Activated CD4-positive, alpha-beta memory T cell treated with anti-CD3 and anti-CD28 coated beads, Interleukin-2, amount 10 ng/mL, durations not matched to agents 7 days and 5 days (primary cell): ENCODE data around the gene GPR15LG. TPM values are rescaled to one million over a fixed set of nuclear protein-coding genes. Genes with fewer than 3 reads are reported as not detected.

ENCODE experiments used
- CTCF ChIA-PET: fragments of 350-600 bp; sonication (Branson Sonifier 250); formaldehyde crosslinking; loops from one replicate; lab custom pipeline; 2021; ENCODE audit warnings: antibody characterized with exemption, inconsistent platforms; lab: Charles Lee
- POLR2A ChIA-PET: fragments of 350-600 bp; sonication (Branson Sonifier 250); formaldehyde crosslinking; loops from one replicate; lab custom pipeline; 2021; ENCODE audit warnings: antibody characterized with exemption; lab: Charles Lee
- DNase-seq: peaks from one replicate; pipeline ENCODE4 v3.0.0-alpha.2; 2020
- H3K27ac Mint-ChIP-seq: one replicate; pipeline ENCODE4 v1.8.0; 2021; ENCODE audit warnings: mild to moderate bottlenecking, mixed read lengths
- H3K27me3 Mint-ChIP-seq: one replicate; pipeline ENCODE4 v1.8.0; 2021; ENCODE audit warnings: mixed read lengths
- H3K36me3 Mint-ChIP-seq: one replicate; pipeline ENCODE4 v1.8.0; 2021; ENCODE audit warnings: low read depth, mixed read lengths
- H3K4me1 Mint-ChIP-seq: one replicate; pipeline ENCODE4 v1.8.0; 2021; ENCODE audit warnings: mixed read lengths
- H3K4me3 Mint-ChIP-seq: one replicate; pipeline ENCODE4 v1.8.0; 2021; ENCODE audit warnings: mild to moderate bottlenecking, mixed read lengths
- H3K9me3 Mint-ChIP-seq: one replicate; pipeline ENCODE4 v1.8.0; 2021; ENCODE audit warnings: mixed read lengths
- total RNA-seq, 2 experiments: library from RNA; stranded (reverse); gene quantifications; one replicate each; pipeline ENCODE4 v1.2.3, GENCODE V29; 2021

Gene GPR15LG
- total RNA-seq, 2 experiments from 2014 or later = not detected

GRCh38 chr10:84213076-84213475 is 39.5 kb downstream of the GPR15LG start:
- POLR2A ChIA-PET = no interaction called here
- no peaks in the 10 kb centered on the region for H3K36me3 Mint-ChIP-seq
- CTCF ChIA-PET = interaction anchor here (1.7 to 6.1 kb wide), 2 partner anchors 65 to 324 kb away, joined by 4 to 40 read pairs; no protein-coding TSS in a partner anchor
- no peaks in the 10 kb centered on the region for H3K4me1 Mint-ChIP-seq
- no peak overlapping the region for H3K27ac Mint-ChIP-seq
- peaks cover 4% of the 10 kb centered on the region for H3K27me3 Mint-ChIP-seq
- no peak overlapping the region for H3K4me3 Mint-ChIP-seq
- no peaks in the 10 kb centered on the region for H3K9me3 Mint-ChIP-seq
- DNase-seq = no peak

DNA sequence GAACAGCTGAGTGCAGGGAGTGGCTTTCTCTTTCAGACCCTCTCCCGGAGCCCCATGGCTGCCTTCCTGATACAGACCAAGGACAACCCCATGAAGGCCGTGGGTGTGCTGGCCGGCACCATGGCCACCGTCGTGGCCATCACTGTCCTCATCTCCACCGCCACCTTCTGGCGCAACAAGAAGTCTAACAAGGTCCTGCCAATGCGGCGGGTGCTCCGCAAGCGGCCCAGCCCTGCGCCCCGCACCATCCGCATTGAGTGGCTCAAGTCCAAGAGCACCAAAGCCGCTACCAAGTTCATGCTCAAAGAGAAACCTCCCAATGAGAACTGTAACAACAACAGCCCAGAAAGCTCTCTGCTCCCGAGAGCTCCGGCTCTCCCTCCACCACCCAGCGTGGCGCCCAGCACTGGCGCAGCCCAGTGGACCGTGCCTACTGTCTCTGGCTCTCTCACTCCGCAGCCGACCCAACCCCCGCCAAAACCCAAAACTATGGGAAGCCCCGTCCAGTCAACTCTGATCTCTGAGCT is 40.5 kb downstream of the GPR15LG start:
- no peaks in the 10 kb centered on the region for H3K27me3 Mint-ChIP-seq
- CTCF ChIA-PET = interaction anchor here (0.6 to 6.1 kb wide), 9 partner anchors 8 to 426 kb away, joined by 3 to 40 read pairs (median 4); partner anchors contain the start of gene GHITM
- DNase-seq = no peak
- no peak overlapping the region for H3K27ac Mint-ChIP-seq
- H3K4me3 Mint-ChIP-seq = no peak overlapping the region
- no peaks in the 10 kb centered on the region for H3K4me1 Mint-ChIP-seq
- H3K36me3 Mint-ChIP-seq = no peaks in the 10 kb centered on the region
- H3K9me3 Mint-ChIP-seq = no peaks in the 10 kb centered on the region
- POLR2A ChIA-PET = no interaction called here

GRCh38 chr10:84214612-84215235 is 41.1 kb downstream of the GPR15LG start:
- ChIA-PET CTCF (interaction anchor here (0.7 to 6.1 kb wide), 8 partner anchors 8 to 323 kb away, joined by 3 to 40 read pairs (median 4); partner anchors contain the start of gene GHITM), POLR2A (no interaction called here)
- DNase-seq = peak; percentile 55
- no peaks in the 10 kb centered on the region for H3K27me3 Mint-ChIP-seq
- no peaks in the 10 kb centered on the region for H3K4me1 Mint-ChIP-seq
- H3K4me3 Mint-ChIP-seq = no peak overlapping the region
- no peak overlapping the region for H3K27ac Mint-ChIP-seq
- peaks cover 5% of the 10 kb centered on the region for H3K9me3 Mint-ChIP-seq
- no peaks in the 10 kb centered on the region for H3K36me3 Mint-ChIP-seq

DNA sequence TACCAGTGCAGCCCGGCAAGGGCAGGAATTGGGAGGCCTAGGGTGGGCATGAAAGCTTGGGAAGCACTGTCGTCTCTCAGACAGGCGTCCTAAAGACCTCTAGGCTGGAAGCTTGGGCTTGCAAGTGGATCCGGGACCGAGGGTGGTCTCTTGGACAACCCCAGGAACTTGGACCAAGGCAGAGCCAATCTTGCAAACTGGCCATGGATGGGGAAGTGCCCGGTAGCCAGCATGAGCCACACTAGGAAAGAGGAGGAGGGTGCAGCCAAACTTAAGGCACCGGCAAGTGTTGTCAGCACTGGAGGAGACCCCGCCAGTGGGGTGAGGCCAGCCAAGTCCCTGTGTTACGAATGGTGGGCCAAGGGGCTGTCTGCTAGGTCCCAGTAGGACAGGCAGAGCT is 43.2 kb downstream of the GPR15LG start:
- CTCF ChIA-PET = interaction anchor here (1.2 kb wide), 1 partner anchor 69 kb away, joined by 4 read pairs; no protein-coding TSS in a partner anchor
- POLR2A ChIA-PET = no interaction called here
- DNase-seq = no peak
- Mint-ChIP-seq H3K27me3 (no peaks in the 10 kb centered on the region), H3K4me1 (no peaks in the 10 kb centered on the region), H3K27ac (no peak overlapping the region), H3K4me3 (no peak overlapping the region), H3K9me3 (peaks cover 6% of the 10 kb centered on the region), H3K36me3 (no peaks in the 10 kb centered on the region)

DNA sequence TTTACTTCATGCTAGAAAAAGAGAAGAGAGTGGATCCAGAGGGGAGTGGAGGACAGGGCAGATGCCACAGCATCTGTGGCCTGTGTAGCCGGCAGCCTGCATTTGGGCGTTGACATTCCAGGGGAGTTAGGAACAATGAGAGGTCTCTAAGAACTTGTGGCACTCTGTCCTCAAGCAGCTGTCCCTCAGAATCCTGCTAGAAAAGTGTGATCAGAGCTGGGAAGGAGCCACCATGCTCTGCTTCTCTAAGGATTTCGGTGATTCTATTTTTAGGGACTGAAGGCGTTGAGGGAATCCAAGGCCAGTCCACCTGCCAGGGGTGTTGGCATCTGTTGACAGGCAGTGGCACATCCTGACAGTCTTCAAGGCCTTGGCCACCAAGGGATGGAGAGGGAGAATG is 44.1 kb downstream of the GPR15LG start:
- ChIA-PET CTCF (interaction anchor here (1.2 kb wide), 1 partner anchor 70 kb away, joined by 4 read pairs; no protein-coding TSS in a partner anchor), POLR2A (no interaction called here)
- no peak for DNase-seq

DNA sequence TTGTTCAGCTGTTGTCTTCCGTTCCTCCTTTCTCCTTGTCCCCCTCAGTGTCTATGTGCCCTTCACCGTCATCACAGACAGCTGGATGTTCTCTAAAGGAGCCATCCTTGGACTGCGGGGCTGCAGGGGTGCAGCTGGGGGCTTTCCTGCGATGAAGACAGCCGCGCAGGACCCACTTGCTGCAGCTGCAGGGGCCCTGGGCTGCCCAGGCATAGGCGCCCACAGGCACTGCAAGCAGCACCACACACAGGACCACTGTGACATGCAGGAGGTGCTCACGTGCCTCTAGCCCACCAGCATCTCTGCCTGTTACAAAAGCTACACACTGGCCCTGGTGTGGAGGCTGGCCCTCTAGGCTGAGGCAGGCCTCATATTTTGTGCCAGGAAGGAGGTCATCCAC is 48.3 kb downstream of the GPR15LG start:
- no peaks in the 10 kb centered on the region for H3K4me1 Mint-ChIP-seq
- H3K4me3 Mint-ChIP-seq = no peak overlapping the region
- no peak for DNase-seq
- H3K36me3 Mint-ChIP-seq = no peaks in the 10 kb centered on the region
- ChIA-PET CTCF (no interaction called here), POLR2A (no interaction called here)
- H3K9me3 Mint-ChIP-seq = peaks cover 6% of the 10 kb centered on the region
- peaks cover 2% of the 10 kb centered on the region for H3K27me3 Mint-ChIP-seq
- H3K27ac Mint-ChIP-seq = no peak overlapping the region

More for the DNA sequence above, 44.1 kb downstream of the GPR15LG start:
- Mint-ChIP-seq H3K36me3 (no peaks in the 10 kb centered on the region), H3K27me3 (no peaks in the 10 kb centered on the region), H3K27ac (no peak overlapping the region), H3K4me3 (no peak overlapping the region), H3K9me3 (peaks cover 6% of the 10 kb centered on the region), H3K4me1 (no peaks in the 10 kb centered on the region)

DNA sequence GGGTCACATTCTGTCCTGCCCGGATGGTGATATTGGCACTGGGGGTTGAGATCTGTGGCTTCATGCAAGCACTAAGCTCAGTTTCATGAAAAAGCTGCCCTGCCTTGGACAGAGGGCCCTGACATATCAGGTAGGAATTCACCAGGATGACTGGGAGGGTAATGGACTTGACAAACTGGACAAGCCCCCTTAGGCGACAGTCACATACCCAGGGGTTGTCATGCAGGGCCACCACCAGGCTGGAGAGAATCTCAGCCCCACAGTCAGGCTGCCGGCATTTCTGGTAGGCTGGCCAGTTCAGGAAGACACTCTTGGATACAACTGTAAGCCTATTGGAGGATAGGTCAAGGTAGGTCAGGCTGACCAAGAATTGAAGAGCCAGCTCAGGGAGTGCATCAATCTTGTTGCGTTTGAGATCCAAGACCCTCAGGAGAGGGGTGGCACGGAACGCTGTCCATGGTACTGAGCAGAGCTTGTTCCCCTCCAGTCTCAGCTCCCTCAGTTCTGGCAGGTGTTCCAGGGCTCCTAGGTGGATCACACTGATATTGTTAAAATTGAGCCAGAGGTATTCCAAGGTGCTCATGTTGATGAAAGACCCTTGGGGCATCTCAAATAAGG is 50.9 kb downstream of the GPR15LG start:
- Mint-ChIP-seq H3K27me3 (peaks cover 14% of the 10 kb centered on the region), H3K36me3 (no peaks in the 10 kb centered on the region), H3K27ac (no peak overlapping the region), H3K4me1 (no peaks in the 10 kb centered on the region), H3K9me3 (peaks cover 2% of the 10 kb centered on the region), H3K4me3 (no peak overlapping the region)
- ChIA-PET CTCF (no interaction called here), POLR2A (no interaction called here)
- no peak for DNase-seq

GRCh38 chr10:84225427-84226173 is 52.0 kb downstream of the GPR15LG start, which contains the start of gene LRIT2:
LRIT2 (minus strand) TSS chr10:84225544; CDS start chr10:84225520, 24 bp downstream.
- Mint-ChIP-seq H3K9me3 (no peaks in the 10 kb centered on the region), H3K4me3 (no peak within 1 kb of the TSS), H3K36me3 (no peaks in the 10 kb centered on the region), H3K4me1 (no peaks in the 10 kb centered on the region), H3K27ac (no peak within 1 kb of the TSS), H3K27me3 (peaks cover 15% of the 10 kb centered on the region)
- DNase-seq = no peak
- POLR2A ChIA-PET = no interaction called here
- CTCF ChIA-PET = no interaction called here

DNA sequence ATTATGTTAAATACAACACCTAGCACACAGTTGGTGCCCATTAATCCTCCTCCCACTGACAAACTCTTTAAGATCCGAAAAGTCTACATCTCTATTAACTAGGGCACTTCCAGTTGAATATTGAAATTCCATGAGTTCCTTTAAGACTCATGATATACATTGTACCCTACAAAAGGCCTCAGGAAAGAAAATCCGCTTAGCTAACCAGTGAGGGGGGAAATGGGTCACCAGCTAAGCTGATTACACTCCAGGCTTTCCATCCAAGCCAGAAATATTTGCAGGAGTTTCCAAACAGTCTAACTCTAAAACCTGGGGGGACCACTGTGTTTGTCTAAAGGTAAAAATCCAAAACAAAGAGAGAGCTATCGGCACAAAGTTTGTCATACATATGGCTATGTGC is 53.0 kb downstream of the GPR15LG start:
- Mint-ChIP-seq H3K27ac (no peak overlapping the region), H3K36me3 (no peaks in the 10 kb centered on the region), H3K27me3 (peaks cover 15% of the 10 kb centered on the region), H3K4me3 (no peak overlapping the region), H3K4me1 (no peaks in the 10 kb centered on the region), H3K9me3 (no peaks in the 10 kb centered on the region)
- ChIA-PET CTCF (no interaction called here), POLR2A (no interaction called here)
- no peak for DNase-seq

- DNase-seq = no peak
- no peaks in the 10 kb centered on the region for H3K36me3 Mint-ChIP-seq
- ChIA-PET POLR2A (no interaction called here), CTCF (no interaction called here)
- H3K4me3 Mint-ChIP-seq = no peak overlapping the region
- H3K4me1 Mint-ChIP-seq = no peaks in the 10 kb centered on the region
- no peak overlapping the region for H3K27ac Mint-ChIP-seq
- peaks cover 15% of the 10 kb centered on the region for H3K27me3 Mint-ChIP-seq
- H3K9me3 Mint-ChIP-seq = no peaks in the 10 kb centered on the region
Measured at GRCh38 chr10:84227810-84228209, 54.2 kb downstream of the GPR15LG start.

GRCh38 chr10:84230359-84230758 is 56.8 kb downstream of the GPR15LG start:
- Mint-ChIP-seq H3K4me1 (no peaks in the 10 kb centered on the region), H3K27me3 (peaks cover 15% of the 10 kb centered on the region), H3K9me3 (no peaks in the 10 kb centered on the region), H3K27ac (no peak overlapping the region), H3K4me3 (no peak overlapping the region), H3K36me3 (no peaks in the 10 kb centered on the region)
- CTCF ChIA-PET = no interaction called here
- POLR2A ChIA-PET = no interaction called here
- DNase-seq = no peak

- POLR2A ChIA-PET = no interaction called here
- Mint-ChIP-seq H3K4me3 (no peak overlapping the region), H3K27me3 (peaks cover 13% of the 10 kb centered on the region), H3K36me3 (no peaks in the 10 kb centered on the region), H3K4me1 (no peaks in the 10 kb centered on the region), H3K27ac (no peak overlapping the region), H3K9me3 (no peaks in the 10 kb centered on the region)
- no peak for DNase-seq
- CTCF ChIA-PET = no interaction called here
Measured at GRCh38 chr10:84232376-84232775, 58.8 kb downstream of the GPR15LG start.

DNA sequence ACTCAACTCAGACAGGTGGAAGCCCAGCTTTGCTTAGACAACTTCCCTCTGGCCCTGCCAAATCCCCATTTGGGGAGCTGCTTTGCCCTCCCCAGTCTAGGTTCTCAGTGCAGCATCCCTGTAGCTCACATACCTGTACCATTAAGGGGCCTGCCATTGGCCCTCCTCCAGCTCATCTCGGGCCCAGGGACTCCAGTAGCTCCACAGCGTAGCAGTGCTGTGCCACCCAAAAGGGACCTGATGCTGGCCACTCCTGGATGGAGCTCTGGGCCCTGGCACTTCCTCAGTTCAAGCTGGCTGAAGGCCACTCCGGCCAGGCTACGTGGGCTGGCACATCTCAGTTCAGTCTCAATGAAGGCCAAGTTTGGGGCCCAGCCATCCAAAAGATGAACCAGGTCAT is 60.3 kb downstream of the GPR15LG start:
- no peaks in the 10 kb centered on the region for H3K36me3 Mint-ChIP-seq
- peaks cover 9% of the 10 kb centered on the region for H3K27me3 Mint-ChIP-seq
- no peak for DNase-seq
- H3K4me3 Mint-ChIP-seq = no peak overlapping the region
- H3K4me1 Mint-ChIP-seq = no peaks in the 10 kb centered on the region
- POLR2A ChIA-PET = no interaction called here
- CTCF ChIA-PET = interaction anchor here (1.0 kb wide), 2 partner anchors 23 to 86 kb away, joined by 3 to 4 read pairs; no protein-coding TSS in a partner anchor
- H3K27ac Mint-ChIP-seq = no peak overlapping the region
- no peaks in the 10 kb centered on the region for H3K9me3 Mint-ChIP-seq
